ENCODE measurements around the gene GPR87. TPM values are rescaled to one million over a fixed set of nuclear protein-coding genes. Genes with fewer than 3 reads are reported as not detected.

GPR87 gene
- total and polyA plus RNA-seq, 7 donors = not detected

GRCh38 chr3:151305060-151305774, 11.4 kb downstream of the GPR87 start:
- Histone ChIP-seq H3K4me3 (no peak overlapping the region), H3K9me3 (no peaks in the 10 kb centered on the region), H3K4me1 (no peaks in the 10 kb centered on the region), H3K36me3 (ENCODE audit: insufficient read depth in 1 of 2, low read depth in 1 of 2) (no peaks in the 10 kb centered on the region), H3K27me3 (ENCODE audit: insufficient read depth in 3 of 3, low read length in 2 of 3) (peaks cover 0 to 7% (median 0%) of the 10 kb centered on the region in 3 donors), H3K27ac (no peak overlapping the region)
- intact Hi-C loops (cut with DNase I) = no loop called here
- ATAC-seq = peak in 3 of 4 donors; percentile 50 to 89 (median 74)
- WGBS, 3 donors = 54 to 63% (median 63%) methylated on average over 7 of the region's 7 CpGs
- TF ChIP-seq, protein P1, sequence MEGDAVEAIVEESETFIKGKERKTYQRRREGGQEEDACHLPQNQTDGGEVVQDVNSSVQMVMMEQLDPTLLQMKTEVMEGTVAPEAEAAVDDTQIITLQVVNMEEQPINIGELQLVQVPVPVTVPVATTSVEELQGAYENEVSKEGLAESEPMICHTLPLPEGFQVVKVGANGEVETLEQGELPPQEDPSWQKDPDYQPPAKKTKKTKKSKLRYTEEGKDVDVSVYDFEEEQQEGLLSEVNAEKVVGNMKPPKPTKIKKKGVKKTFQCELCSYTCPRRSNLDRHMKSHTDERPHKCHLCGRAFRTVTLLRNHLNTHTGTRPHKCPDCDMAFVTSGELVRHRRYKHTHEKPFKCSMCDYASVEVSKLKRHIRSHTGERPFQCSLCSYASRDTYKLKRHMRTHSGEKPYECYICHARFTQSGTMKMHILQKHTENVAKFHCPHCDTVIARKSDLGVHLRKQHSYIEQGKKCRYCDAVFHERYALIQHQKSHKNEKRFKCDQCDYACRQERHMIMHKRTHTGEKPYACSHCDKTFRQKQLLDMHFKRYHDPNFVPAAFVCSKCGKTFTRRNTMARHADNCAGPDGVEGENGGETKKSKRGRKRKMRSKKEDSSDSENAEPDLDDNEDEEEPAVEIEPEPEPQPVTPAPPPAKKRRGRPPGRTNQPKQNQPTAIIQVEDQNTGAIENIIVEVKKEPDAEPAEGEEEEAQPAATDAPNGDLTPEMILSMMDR (IDR thresholded peaks at IDR 0.05) = no peak
- DNase-seq = peak; percentile 51 to 56

GRCh38 chr3:151303751-151304150, 12.9 kb downstream of the GPR87 start:
- whole genome bisulfite sequencing, 3 donors = 60 to 66% (median 66%) methylated on average over 2 of the region's 2 CpGs
- TF ChIP-seq, protein P1 (IDR thresholded peaks at IDR 0.05) = no peak
- DNase-seq (no peak), ATAC-seq (no peak)
- Histone ChIP-seq H3K4me1 (no peaks in the 10 kb centered on the region), H3K4me3 (no peak overlapping the region), H3K27me3 (ENCODE audit: insufficient read depth in 3 of 3, low read length in 2 of 3) (peaks cover 0 to 7% (median 0%) of the 10 kb centered on the region in 3 donors), H3K9me3 (no peaks in the 10 kb centered on the region), H3K36me3 (ENCODE audit: insufficient read depth in 1 of 2, low read depth in 1 of 2) (no peaks in the 10 kb centered on the region), H3K27ac (no peak overlapping the region)
- intact Hi-C loops (cut with DNase I) = no loop called here

DNA sequence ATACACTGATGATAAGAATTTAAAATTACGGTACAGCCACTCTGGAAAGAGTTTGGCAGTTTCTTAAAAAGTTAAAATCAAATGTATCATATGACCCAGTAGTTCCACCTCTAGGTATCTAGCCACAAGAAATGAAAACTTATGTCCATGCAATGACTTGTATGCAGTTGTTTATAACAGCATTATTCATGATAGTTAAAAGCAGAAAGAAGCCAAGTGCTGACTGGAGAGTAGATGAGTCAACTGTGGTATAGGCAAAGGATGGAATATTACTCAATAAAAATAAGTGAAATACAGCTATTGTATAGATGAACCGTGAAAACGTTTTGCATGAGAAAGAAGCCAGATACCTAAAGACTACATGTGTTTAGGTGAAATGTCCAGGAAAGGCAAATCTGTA, 14.8 kb downstream of the GPR87 start:
- Histone ChIP-seq H3K27me3 (ENCODE audit: insufficient read depth in 3 of 3, low read length in 2 of 3) (peaks cover 0 to 7% (median 0%) of the 10 kb centered on the region in 3 donors), H3K4me1 (no peaks in the 10 kb centered on the region), H3K36me3 (ENCODE audit: insufficient read depth in 1 of 2, low read depth in 1 of 2) (no peaks in the 10 kb centered on the region), H3K27ac (no peak overlapping the region), H3K9me3 (no peaks in the 10 kb centered on the region), H3K4me3 (no peak overlapping the region)
- intact Hi-C loops (cut with DNase I) = no loop called here
- DNase-seq (no peak), ATAC-seq (no peak)
- TF ChIP-seq, protein P1 (IDR thresholded peaks at IDR 0.05) = no peak
- WGBS, 3 donors = 84 to 93% (median 87%) methylated on average over 3 of the region's 3 CpGs

- 55 to 75% (median 66%) methylated on average over 1 of the region's 1 CpG for WGBS, 3 donors
- Histone ChIP-seq H3K4me3 (no peak overlapping the region), H3K27ac (no peak overlapping the region), H3K36me3 (ENCODE audit: insufficient read depth in 1 of 2, low read depth in 1 of 2) (no peaks in the 10 kb centered on the region), H3K9me3 (no peaks in the 10 kb centered on the region), H3K4me1 (no peaks in the 10 kb centered on the region), H3K27me3 (ENCODE audit: insufficient read depth in 3 of 3, low read length in 2 of 3) (peaks cover 0 to 7% (median 0%) of the 10 kb centered on the region in 3 donors)
- ATAC-seq (no peak), DNase-seq (no peak)
- intact Hi-C loops (cut with DNase I) = no loop called here
- TF ChIP-seq, protein P1 (IDR thresholded peaks at IDR 0.05) = no peak
These were observed 16.1 kb downstream of the GPR87 start for GRCh38 chr3:151300539-151300938.

DNA sequence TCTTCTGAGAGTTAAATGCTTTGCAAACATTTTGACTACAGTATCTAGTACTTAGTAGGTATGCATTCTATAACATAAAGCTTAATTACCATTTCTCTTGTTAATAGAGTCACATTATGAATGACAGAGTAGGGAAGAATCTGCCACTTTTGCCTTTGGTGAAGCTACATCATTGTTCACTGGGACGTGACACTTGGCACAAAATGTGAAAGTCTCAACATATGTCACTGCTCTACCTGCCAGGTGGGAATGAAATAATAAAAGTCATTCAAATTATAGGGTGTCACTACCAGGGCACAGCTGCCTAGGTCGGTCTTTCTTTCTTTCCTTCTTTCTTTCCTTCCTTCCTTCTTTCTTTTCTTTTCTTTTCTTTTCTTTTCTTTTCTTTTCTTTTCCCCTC, 17.6 kb downstream of the GPR87 start:
- ATAC-seq = no peak

More for the DNA sequence above, 17.6 kb downstream of the GPR87 start:
- TF ChIP-seq, protein P1 (IDR thresholded peaks at IDR 0.05) = no peak
- no peak overlapping the region for H3K4me3 ChIP-seq
- intact Hi-C loops (cut with DNase I) = no loop called here
- H3K27ac ChIP-seq = no peak overlapping the region
- no peaks in the 10 kb centered on the region for H3K4me1 ChIP-seq
- 69 to 85% (median 77%) methylated on average over 2 of the region's 2 CpGs for WGBS, 3 donors
- H3K36me3 ChIP-seq (ENCODE audit: insufficient read depth in 1 of 2, low read depth in 1 of 2) = no peaks in the 10 kb centered on the region
- no peak for DNase-seq
- H3K27me3 ChIP-seq (ENCODE audit: insufficient read depth in 3 of 3, low read length in 2 of 3) = peaks cover 0 to 6% (median 0%) of the 10 kb centered on the region in 3 donors
- no peaks in the 10 kb centered on the region for H3K9me3 ChIP-seq

Measured in psoas muscle (tissue), 8 donors.